ENCODE data around the gene CPA4.
"Not testable (repeated sequence)": the region's sequence is repeated elsewhere in the genome, so short reads cannot be mapped to it uniquely, and the experiment has no call there.

- not testable (repeated sequence) for TF ChIP-seq CTCF (conservative IDR thresholded peaks at IDR 0.05); ZFX (IDR thresholded peaks at IDR 0.05)
Observed at GRCh38 chr7:130249626-130250025, 43.3 kb upstream of the CPA4 start.

Data from C4-2B (cell line).